ENCODE measurements around the gene PDILT. TPM values are rescaled to one million over a fixed set of nuclear protein-coding genes. Genes with fewer than 3 reads are reported as not detected.

The PDILT gene
- total RNA-seq, 1 experiment from 2014 or later, result not detected

GRCh38 chr16:20353379-20353778 is 51.2 kb downstream of the PDILT start:
- no peaks in the 10 kb centered on the region for H3K23me2 ChIP-seq (ENCODE audit: insufficient read length, low read depth, low read length, poor library complexity, severe bottlenecking)
- H2BK120ac ChIP-seq (ENCODE audit: low read depth, low read length, poor library complexity, severe bottlenecking), result no peak overlapping the region
- H3K79me1 ChIP-seq (ENCODE audit: insufficient read depth, low read depth, low read length, poor library complexity, severe bottlenecking), result no peaks in the 10 kb centered on the region
- Mint-ChIP-seq H3K4me1 (peaks cover 7 to 9% of the 10 kb centered on the region in 2 experiments), H3K9me3 (peaks cover 12 to 14% of the 10 kb centered on the region in 2 experiments), H3K36me3 (ENCODE audit: insufficient read depth in 1 of 3, low read depth in 3 of 3) (peaks cover 0 to 5% (median 3%) of the 10 kb centered on the region in 3 experiments; a peak in 4 of 7 replicates), H3K4me3 (no peak overlapping the region), H3K27me3 (ENCODE audit: low read depth) (peaks cover 5% of the 10 kb centered on the region), H3K27ac (no peak overlapping the region)
- H4K20me1 ChIP-seq (ENCODE audit: control insufficient read depth, insufficient read depth, insufficient read length), result no peaks in the 10 kb centered on the region
- no peak overlapping the region for H3K9ac ChIP-seq (ENCODE audit: extremely low read depth, insufficient read length, low read length)
- no peak overlapping the region for H2BK20ac ChIP-seq (ENCODE audit: low read depth, low read length, poor library complexity, severe bottlenecking)
- TF ChIP-seq CTCF (conservative IDR thresholded peaks at IDR 0.05), result no peak
- no peak overlapping the region for H3K4me2 ChIP-seq (ENCODE audit: insufficient read depth, insufficient read length, low read length)
- H2AFZ ChIP-seq (ENCODE audit: low read length), result no peak overlapping the region
- H3K9me3 ChIP-seq (ENCODE audit: control insufficient read depth, low read depth, low read length), result no peaks in the 10 kb centered on the region
- H2BK15ac ChIP-seq (ENCODE audit: low read depth, low read length), result no peak overlapping the region
- no peak overlapping the region for H4K91ac ChIP-seq (ENCODE audit: insufficient read length, low read depth, low read length)
- no peak overlapping the region for H2BK5ac ChIP-seq (ENCODE audit: insufficient read length, low read length)
- no peak overlapping the region for H2BK12ac ChIP-seq (ENCODE audit: insufficient read length, low read depth, low read length)
- no peak overlapping the region for H3K4ac ChIP-seq (ENCODE audit: low read depth, low read length)
- H3T11ph ChIP-seq (ENCODE audit: low read length), result no peak overlapping the region
- H3K56ac ChIP-seq (ENCODE audit: insufficient read length, low read depth, low read length), result no peak overlapping the region
- H3K79me2 ChIP-seq (ENCODE audit: insufficient read depth, low read length), result no peaks in the 10 kb centered on the region
- no peak overlapping the region for H3K23ac ChIP-seq (ENCODE audit: insufficient read length, low read depth, low read length)
- H3K4me1 ChIP-seq (ENCODE audit: insufficient read depth, low read length), result no peaks in the 10 kb centered on the region
- H3K18ac ChIP-seq (ENCODE audit: insufficient read length, low read depth, low read length), result no peak overlapping the region
- no peaks in the 10 kb centered on the region for H3K27me3 ChIP-seq (ENCODE audit: insufficient read depth, low read length)
- DNase-seq, result no peak
- no peak overlapping the region for H4K8ac ChIP-seq (replicated peaks; ENCODE audit: insufficient read length, low read depth, low read length)
- H2AK5ac ChIP-seq (ENCODE audit: insufficient read length, low read length), result no peak overlapping the region
- H3K14ac ChIP-seq (ENCODE audit: insufficient read depth, low read length), result no peak overlapping the region
- H4K5ac ChIP-seq (ENCODE audit: insufficient read length, low read depth, low read length), result no peak overlapping the region
- H3K27ac ChIP-seq (ENCODE audit: insufficient read length, low read depth, low read length), result no peak overlapping the region

All from H9 (cell line).